Activated naive CD4-positive, alpha-beta T cell treated with Interleukin-2 at 50 U/mL for 16 hours (primary cell): ENCODE results near the gene IGSF8.
"Not testable (repeated sequence)": the region's sequence is repeated elsewhere in the genome, so short reads cannot be mapped to it uniquely, and the experiment has no call there.

Experiments used
- DNase-seq: peaks from one replicate; pipeline ENCODE4 v3.0.0-alpha.2; 2020

The IGSF8 gene

DNA sequence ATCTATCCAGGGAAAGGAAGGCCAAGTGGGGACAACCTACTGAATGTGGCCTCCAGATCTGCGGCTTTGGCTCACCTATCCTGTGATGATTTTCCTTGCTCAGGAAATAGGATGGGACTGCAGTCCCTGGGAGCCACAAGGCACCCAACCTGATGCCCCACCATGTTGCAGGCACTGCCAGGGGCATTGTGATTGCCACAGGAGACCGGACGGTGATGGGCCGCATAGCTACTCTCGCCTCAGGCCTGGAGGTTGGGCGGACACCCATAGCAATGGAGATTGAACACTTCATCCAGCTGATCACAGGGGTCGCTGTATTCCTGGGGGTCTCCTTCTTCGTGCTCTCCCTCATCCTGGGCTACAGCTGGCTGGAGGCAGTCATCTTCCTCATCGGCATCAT, 29.0 kb upstream of the IGSF8 start:
- DNase-seq, result no peak

DNA sequence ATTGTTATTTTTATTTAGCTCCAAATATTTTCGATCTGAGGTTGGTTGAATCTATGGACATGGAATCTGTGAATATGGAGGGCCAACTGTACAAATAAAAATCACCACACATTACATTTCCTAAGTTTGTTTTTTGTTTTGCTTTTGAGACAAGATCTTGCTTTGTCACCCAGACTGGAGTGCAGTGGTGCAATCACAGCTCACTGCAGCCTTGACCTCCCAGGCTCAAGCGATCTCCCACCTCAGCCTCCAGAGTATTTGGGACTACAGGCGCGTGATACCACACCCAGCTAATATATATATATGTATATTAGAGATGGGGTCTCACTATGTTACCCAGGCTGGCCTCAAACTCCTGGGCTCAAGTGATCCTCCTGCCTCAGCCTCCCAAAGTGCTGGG, 27.9 kb upstream of the IGSF8 start:
- not testable (repeated sequence) for DNase-seq

DNA sequence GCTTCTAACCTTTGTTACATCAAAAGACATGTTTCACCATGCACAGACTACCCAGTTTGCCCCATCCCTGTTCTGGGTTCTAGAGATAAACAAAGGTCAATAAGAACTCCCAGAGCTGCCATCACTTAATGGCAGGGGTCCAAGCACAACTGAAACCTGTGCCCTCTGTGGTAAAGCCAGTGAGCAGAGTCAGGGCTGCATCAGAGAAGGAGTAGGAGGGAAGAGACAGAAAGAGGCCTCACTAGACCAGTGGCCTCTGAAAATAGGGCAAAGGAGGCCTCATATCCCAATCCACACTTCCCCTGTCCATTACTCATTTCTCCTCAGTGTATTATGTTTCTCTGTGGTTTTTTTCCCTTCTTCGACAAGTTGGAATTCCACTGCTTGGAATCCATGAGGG, 27.3 kb upstream of the IGSF8 start:
- no peak for DNase-seq

- no peak for DNase-seq
These were observed 26.5 kb upstream of the IGSF8 start for GRCh38 chr1:160124705-160125478.

DNA sequence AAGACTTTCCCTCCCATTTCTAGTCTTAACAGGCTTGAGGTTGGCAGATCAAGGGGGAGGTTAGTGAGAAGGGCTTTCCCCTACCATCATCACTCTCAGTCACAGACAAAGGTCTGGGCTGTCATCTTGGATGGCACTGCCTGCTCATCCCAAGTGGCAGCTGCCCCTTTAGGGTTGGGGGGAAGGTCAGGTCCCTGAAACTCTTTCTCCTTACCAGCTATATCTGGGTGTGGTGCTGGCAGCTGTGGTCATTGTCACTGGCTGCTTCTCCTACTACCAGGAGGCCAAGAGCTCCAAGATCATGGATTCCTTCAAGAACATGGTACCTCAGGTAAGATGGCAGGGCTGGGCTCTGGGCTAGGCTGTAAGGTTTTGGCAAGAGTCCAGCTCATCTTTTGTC, 25.3 kb upstream of the IGSF8 start:
- DNase-seq, result no peak

DNA sequence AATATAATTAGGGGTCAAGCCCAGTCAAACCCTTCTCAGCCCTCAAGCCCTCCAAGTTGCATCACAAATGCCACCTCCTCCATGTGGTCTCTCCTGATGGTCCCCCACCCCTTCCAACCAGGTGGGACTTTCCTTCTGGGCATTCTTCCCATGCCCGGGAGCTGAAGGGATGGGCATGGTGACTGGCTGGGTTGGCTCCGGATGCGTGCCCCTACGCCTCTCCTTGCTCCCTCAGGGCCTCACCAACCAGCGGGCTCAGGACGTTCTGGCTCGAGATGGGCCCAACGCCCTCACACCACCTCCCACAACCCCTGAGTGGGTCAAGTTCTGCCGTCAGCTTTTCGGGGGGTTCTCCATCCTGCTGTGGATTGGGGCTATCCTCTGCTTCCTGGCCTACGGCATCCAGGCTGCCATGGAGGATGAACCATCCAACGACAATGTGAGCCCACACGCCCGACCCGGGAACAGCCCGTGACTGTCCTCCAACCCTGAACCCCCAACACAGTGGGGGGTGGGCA, 24.6 kb upstream of the IGSF8 start:
- DNase-seq, result no peak

DNA sequence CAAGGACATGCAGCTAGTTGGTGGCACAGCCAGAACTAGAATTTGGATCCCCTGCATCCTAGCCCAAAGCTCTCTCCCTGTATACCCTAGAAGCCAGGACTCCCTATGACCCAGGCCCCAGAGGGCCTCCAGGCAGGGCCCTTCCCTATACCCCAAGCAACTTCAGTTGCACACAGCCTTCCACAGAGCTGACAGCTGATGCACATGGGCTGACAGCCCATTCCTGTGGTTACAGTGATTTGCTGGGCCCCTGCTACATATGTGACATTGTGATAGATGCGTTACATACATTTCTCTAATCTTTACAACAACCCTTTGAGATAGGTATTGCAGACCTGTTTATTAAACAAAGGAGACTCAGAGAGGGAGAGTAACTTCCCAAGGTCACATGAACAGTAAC, 23.0 kb upstream of the IGSF8 start:
- no peak for DNase-seq

DNA sequence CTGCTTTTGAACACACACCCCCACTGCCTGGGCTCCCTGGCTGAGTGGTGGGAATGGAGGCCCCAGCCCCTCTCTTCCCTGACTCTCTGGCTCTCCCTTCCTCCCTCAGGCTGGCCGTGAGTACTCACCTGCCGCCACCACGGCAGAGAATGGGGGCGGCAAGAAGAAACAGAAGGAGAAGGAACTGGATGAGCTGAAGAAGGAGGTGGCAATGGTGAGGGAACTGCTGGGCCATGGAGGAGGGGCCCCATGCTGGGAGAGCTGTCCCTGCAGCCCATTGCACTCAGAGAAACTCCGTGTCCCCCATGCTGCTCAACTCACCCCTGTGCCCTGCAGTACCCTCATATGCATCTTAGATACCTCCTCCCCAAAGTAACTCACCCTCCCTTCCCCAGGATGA, 22.4 kb upstream of the IGSF8 start:
- no peak for DNase-seq

DNA sequence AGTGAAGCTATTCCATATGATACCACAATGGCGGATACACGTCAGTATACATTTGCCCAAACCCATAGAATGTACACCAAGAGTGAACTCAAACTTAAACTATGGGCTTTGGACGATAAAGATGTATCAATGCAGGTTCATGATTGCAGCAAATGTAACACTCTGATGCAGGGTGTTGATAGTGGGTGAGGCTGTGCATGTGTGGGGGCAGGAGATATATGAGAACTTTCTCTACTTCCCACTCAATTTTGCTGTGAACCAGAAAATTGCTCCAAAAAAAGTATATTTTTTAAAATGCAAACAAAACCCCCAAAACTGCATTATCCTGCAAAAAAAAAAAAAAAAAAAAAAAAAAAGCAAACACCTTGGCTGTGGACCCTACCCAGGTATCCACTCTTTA, 20.5 kb upstream of the IGSF8 start:
- DNase-seq, result no peak

DNA sequence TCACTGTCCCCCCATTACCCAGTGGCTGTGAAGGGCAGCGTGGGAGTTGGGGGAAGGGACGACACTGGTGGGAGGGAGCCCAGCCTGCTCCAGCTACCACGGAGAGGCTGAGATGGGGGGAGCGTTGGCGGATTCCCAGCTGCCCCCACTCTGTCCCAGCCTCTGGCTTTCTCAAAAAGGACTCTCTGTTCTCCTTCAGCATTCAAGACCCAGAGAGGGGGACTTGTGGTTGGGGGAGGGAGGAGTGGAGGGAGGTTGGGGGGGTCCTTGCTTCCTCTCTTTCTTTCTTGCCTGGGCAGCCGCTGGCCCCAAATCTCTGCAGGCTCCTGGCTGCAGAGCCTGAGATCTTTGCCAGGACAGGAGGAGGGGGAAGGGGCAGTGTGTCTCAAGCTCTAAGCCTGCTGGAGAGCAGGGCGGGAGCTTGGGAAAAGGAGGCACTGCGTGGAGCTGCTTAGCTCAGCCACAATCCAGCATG, 19.3 kb upstream of the IGSF8 start:
- no peak for DNase-seq

DNA sequence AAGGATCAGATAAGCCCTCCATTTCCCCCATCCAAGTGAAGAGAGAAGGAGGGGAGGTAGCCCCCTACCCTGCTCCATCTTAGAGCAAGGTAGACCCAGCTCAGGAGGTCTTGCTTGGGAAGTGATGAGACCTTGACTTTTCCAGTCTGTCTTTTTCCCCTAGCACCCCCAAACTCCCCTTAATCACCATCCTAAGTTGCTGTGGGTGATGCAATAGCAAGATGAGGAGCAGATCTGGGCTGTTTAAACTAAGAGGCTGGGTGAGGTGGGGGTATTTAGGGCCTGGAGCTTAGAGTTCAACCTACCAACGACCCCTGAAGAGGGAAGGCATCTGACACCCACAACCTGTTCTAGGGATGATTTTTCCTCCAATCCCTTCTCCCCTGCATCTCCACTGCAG, 18.9 kb upstream of the IGSF8 start:
- DNase-seq, result no peak

DNA sequence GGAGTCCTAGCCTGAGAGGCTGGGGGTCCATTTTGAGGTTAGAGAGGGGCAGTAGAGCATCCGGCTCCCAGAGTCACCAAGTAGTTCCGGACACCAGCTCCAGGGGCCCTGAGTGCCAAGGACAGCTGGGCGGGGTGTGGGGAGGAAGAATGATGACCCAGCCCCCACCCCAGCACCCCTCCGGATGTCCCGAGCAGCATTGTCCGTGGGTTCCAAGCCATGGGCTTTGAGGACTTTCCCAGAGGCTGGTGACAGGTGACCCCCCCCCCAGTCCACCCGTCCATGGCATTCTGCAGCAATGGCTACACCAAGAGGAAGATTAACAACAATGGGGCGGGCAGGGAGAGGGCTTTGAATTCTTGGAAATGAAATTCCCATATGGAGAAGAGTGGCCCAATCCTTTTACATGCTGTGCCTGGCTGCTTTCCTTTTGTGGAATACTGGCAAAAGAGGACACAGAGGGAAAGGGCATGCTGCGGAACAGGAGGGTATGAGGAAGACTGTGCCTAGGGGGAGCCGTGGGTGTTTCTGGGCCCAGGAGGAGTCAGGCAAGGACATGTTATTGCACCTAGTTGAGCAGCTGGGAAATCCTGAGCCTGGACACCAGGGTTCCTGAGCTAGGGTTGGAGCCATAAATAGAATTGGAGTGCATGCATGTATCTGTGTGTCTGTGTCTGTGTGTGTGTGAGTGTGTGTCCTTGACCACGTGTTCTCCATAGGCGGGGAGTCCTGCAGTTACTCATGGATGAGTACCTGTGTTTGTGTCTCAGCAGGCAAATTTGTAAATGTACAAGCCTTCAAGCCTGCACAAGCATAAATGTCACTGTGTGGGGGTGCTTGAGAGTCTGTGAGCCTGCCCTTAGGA, 18.1 kb upstream of the IGSF8 start:
- no peak for DNase-seq

- DNase-seq, result no peak
These were observed 17.3 kb upstream of the IGSF8 start, which contains the start of gene ATP1A2 for GRCh38 chr1:160115545-160116282. ATP1A2 (plus strand) TSS chr1:160115759; CDS start chr1:160115862, 103 bp downstream.

DNA sequence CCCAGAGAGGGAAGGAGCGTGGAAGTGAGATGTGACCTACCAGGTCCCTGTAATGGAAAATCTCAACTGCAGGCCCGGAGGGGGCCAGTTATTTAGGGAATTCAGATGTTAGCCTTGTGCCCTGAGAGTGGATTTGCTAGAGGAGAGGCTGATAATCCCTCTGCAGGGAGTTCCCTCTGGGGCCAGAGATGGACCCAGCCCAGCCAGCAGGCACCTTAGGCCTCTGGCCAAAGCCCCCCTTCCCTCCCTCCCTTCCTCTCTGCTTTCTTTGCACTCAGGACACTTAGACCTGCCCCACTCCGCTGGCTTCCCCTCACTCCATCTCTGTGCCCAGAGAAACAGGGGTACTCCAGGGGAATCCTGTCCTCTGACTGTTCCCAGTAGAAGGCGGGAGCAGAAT, 15.7 kb upstream of the IGSF8 start:
- DNase-seq, result no peak

GRCh38 chr1:160113407-160113806, 15.0 kb upstream of the IGSF8 start:
- no peak for DNase-seq

DNA sequence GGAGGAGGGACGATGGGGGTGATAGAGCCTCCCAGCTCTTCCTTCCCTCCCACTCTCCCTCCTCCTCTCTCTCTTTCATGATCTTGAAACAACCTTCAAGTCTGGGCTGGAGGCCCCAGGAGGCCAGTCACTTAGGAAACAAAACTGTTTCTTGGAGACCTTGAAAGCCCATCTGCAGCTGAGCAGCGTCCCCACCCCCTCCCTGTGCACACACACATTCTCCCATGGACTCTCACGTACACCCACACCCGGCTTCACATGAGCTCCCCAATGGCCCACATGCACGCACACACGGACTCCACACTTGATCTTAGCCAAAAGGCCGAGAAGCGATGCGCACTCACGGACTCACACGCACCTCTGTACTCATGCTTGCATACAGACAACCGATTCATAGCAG, 13.9 kb upstream of the IGSF8 start:
- DNase-seq, result no peak

- DNase-seq, result not testable (repeated sequence)
These were observed 13.0 kb upstream of the IGSF8 start for GRCh38 chr1:160111462-160111861.

GRCh38 chr1:160109686-160110085, 11.3 kb upstream of the IGSF8 start:
- DNase-seq, result no peak

DNA sequence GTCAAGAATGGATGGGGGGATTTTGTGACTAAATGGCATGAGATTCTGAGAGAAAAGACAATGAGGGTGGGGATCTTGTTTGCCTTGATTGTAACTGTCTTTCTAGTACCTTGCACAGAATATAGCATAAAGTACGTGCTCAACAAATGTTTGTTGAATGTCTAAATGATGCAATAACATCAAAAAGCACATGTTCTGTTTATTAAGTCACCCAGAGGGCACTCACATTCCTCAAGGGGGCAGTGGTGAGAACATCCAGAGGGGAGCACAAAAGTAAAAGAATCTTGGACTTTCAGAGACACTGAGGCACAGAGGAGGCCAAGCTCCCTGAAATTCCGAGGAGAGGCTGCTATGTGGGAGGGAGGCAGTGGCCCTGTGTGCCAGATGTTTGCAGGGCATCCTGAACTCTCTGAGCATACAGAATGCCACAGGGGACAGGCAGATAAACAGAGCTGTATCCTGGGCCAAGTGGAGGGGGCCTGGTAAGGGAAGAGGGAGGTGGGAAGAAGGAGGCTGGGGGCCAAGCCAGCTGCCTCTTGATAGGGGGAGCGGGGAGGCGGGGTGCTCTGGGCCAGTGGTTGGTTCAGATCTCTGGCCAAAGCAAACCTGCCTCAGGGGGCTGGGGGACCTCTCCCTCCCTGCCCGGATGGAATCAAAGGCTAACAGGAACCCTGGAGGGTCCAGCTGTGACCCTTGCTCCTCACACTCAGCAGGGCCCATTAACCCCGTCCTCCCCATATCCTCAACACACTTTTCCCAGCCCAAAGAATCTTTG, 10.7 kb upstream of the IGSF8 start:
- DNase-seq, result peak; percentile 41

DNA sequence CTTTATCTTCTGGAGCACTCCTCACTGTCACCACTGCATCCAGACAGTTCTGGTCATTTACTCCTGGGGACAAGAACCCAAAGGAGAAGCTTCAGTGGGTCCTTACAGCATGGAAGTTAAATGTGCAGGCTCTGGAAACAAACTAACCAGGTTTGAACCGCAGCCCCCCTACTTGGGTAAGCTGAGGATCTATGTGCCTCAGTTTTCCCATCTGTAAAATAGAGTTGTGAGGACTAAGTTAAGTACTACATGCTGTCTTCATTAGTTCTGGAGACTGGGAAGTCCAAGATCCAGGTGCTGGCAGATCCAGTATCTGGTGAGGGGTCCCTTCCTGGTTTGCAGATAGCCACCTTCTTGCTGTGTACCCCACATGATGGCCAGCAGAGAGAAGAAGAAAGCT, 9.1 kb upstream of the IGSF8 start:
- no peak for DNase-seq

- no peak for DNase-seq
These were observed 6.7 kb upstream of the IGSF8 start for GRCh38 chr1:160105155-160105554.

- DNase-seq, result no peak
These were observed 6.1 kb upstream of the IGSF8 start for GRCh38 chr1:160104486-160104885.
